Erythroblast (primary cell): ENCODE measurements around the gene RTL10.

Experiments
- GATA1 ChIP-seq: IDR thresholded peaks from 2 replicates; pipeline ENCODE4 v1.6.1; 2011; ENCODE audit warnings: low read depth, mild to moderate bottlenecking, control low read depth, low read length, moderate library complexity
- POLR2A ChIP-seq: IDR thresholded peaks from 2 replicates; pipeline ENCODE4 v1.6.1; 2011; ENCODE audit warnings: mild to moderate bottlenecking, low read length

DNA sequence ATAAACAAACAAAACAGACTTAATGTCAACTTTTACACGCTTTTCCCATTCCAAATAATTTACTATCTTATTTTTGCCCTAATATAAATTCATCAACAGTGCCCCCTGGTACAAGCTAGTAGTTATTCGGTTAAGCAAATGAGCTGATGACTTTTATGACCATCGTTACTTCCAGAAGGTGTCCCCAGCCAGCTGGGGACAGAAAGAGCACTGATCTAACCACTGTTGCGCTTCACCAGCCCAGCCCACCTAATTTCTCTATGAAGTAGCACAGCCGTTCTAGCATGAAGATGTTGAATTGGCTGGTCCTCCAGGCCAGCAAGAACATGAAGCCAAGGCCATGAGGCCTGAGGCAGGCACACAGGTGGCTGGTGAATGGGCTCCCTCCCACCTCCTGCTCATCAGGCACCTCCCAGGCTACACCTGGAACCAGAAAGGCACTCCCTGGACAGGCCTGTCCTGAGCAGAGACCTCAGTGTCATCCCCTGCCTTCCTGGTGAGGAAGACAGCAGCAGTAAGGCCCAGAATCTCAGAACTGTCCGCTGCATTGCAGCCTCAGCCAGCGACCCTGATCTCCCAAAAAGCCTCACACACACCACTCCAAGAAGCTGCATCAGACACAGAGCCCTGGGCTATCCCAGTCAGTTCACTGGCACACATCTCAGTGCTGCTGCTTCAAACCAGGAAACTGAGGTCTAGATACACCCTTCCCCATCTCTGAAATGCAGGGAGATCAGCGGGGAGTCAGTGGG is 12.9 kb downstream of the RTL10 start:
- TF ChIP-seq POLR2A = no peak
- no peak for TF ChIP-seq GATA1
